Astrocyte of the cerebellum (primary cell): ENCODE results near the gene LCAT.
"Not testable (repeated sequence)": the region's sequence is repeated elsewhere in the genome, so short reads cannot be mapped to it uniquely, and the experiment has no call there.

Source experiments
- DNase-seq: peaks from one replicate; pipeline ENCODE4 v3.0.0-alpha.2; 2011; ENCODE audit warnings: low read depth
- H3K4me3 ChIP-seq: 2 replicates; pipeline ENCODE4 v1.5.1; 2011; ENCODE audit warnings: mild to moderate bottlenecking, low read depth, low read length, moderate library complexity
- in situ Hi-C: cut with HindIII; loops from 2 replicates; pipeline ENCODE4 v1.10.0; 2017; ENCODE audit warnings: low sequenced_read_pairs
- TF ChIP-seq, protein P1 (sequence below): IDR thresholded peaks from 2 replicates; pipeline ENCODE4 v1.5.1; 2012; ENCODE audit warnings: low read length, low read depth, moderate library complexity, mild to moderate bottlenecking; ENCODE audit errors: missing control alignments

Gene LCAT

DNA sequence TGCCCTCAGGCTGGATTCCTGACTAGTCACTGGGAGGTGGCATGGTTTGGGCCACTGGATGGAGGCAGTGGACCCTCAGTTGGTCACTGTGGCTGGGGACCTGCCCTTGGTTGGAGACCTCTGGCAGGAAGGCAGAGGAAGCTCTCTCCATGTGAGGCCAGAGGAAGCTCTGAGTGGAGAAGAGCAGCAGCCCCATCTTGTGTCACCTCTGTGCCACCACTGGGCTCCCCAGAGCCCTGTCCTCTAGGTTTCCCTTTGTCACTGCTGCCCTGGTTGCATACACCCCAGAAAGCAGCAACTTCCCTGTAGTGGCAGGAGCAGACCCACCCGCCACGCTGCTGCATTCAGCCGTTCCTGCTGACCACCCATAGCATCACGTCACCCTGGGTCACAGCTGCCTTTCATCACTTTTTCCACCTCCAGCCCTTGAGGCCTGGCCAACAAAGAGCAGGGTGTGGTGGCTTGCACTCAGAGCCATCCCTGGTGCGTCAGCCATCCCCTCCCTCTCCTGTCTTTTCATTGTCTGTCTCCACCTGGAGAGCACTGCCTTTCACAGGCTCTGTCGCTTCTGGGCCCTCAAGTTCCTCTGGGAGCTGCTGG is 24.2 kb downstream of the LCAT start:
- H3K4me3 ChIP-seq, result no peak overlapping the region
- TF ChIP-seq, protein P1, sequence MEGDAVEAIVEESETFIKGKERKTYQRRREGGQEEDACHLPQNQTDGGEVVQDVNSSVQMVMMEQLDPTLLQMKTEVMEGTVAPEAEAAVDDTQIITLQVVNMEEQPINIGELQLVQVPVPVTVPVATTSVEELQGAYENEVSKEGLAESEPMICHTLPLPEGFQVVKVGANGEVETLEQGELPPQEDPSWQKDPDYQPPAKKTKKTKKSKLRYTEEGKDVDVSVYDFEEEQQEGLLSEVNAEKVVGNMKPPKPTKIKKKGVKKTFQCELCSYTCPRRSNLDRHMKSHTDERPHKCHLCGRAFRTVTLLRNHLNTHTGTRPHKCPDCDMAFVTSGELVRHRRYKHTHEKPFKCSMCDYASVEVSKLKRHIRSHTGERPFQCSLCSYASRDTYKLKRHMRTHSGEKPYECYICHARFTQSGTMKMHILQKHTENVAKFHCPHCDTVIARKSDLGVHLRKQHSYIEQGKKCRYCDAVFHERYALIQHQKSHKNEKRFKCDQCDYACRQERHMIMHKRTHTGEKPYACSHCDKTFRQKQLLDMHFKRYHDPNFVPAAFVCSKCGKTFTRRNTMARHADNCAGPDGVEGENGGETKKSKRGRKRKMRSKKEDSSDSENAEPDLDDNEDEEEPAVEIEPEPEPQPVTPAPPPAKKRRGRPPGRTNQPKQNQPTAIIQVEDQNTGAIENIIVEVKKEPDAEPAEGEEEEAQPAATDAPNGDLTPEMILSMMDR, result no peak
- no peak for DNase-seq
- in situ Hi-C loops, result loop anchor here (25.0 kb wide), 1 partner anchor 93 kb away; the partner anchor contains the start of genes DDX28, DPEP2NB and DUS2

- TF ChIP-seq, protein P1, result no peak
- no peak overlapping the region for H3K4me3 ChIP-seq
- no peak for DNase-seq
- in situ Hi-C loops, result loop anchor here (25.0 kb wide), 1 partner anchor 94 kb away; the partner anchor contains the start of genes DDX28, DPEP2NB and DUS2
Measured at GRCh38 chr16:67917852-67918236, 26.1 kb downstream of the LCAT start.

DNA sequence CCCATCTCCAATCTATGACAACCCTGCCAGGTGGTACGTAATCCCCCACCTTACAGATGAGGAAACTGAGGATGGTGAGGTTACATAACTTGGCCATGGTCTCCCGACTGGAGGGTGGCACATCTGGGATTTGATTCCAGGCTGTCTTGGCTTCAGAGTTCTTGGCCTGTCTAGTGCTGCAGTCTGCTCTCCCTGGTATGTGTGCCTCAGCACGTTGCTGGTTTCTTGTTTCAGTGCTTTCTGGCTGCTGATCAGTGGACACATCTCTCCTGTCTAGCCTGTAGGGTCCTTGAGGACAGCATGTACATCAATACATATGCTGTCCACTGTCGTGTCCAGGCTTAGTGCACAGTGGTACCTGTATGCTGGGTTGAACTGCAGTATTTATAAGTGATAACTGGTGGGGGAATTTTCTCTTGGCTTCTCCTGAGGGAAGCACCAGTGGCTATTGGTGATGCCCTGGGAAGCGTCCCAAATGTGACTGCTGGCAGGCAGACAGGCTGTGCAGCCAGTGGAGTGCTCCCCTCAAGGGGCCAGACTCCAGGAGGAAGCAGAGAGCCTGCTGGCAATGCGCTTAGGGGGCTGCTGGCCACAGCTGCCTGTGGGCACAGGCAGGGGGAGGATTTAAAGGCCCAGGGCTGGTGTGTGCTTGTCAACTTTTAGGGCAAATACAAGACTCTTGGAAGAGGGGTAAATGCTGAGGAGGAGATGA is 26.6 kb downstream of the LCAT start:
- in situ Hi-C loops, result loop anchor here (25.0 kb wide), 1 partner anchor 95 kb away; the partner anchor contains the start of genes DDX28, DPEP2NB and DUS2
- DNase-seq, result no peak
- TF ChIP-seq, protein P1, result no peak
- H3K4me3 ChIP-seq, result no peak overlapping the region

- no peak for DNase-seq
- in situ Hi-C loops, result loop anchor here (25.0 kb wide), 1 partner anchor 96 kb away; the partner anchor contains the start of genes DDX28, DPEP2NB and DUS2
- no peak overlapping the region for H3K4me3 ChIP-seq
- TF ChIP-seq, protein P1, result no peak
Measured at GRCh38 chr16:67915831-67916723, 27.8 kb downstream of the LCAT start.

DNA sequence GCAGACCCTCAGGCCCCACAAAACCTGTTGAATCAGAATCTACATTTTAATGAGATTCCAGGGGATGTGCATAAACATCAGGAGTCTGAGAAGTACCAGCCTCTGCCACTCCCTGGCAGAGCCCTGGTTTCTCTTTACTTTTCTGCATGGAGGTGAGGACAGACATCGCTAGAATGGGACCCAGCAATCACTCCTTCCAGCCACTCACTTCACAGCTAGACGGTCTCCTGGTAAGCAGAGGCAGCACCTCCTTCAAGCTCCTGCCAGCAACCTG is 28.5 kb downstream of the LCAT start:
- DNase-seq, H3K4me3 ChIP-seq: not testable (repeated sequence)
- in situ Hi-C loops, result loop anchor here (25.0 kb wide), 1 partner anchor 97 kb away; the partner anchor contains the start of genes DDX28, DPEP2NB and DUS2

DNA sequence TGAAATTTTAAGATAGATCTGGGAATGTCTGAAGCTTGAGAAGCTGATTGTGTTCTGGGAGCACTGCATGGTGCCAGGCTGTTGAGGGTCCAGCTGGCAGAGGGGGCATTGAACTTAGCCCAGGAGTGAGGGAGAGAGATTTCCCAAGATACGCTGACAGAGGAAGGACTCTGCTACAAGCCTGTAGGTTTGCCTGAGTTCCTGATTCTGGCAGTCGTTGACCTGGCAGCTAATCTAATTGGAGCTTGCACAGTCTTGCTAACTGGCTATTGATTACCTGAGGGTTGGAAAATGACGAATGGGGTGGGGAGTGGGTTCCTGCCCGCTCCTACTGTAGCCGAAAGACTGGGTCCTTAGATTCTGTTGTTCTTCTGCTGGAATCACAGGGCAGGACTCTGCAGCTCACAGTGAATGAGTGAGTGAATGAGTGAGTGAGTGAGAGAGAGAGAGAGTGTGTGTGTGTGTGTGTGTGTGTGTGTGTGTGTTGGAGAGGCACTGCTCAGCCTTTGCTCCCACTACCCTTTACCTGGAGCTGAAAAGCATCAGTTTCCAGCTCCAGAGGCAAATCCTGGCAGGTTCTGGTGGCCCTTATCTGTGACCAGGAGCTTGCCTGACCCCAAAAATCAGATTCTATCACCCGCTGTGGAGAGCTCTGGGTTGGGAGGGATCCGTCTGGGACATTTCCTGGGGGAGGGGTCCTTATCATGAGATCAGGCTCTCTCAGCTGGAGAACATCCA is 29.0 kb downstream of the LCAT start:
- H3K4me3 ChIP-seq, result no peak overlapping the region

More for the DNA sequence above, 29.0 kb downstream of the LCAT start:
- in situ Hi-C loops, result loop anchor here (5.0 to 25.0 kb wide), 2 partner anchors 93 to 97 kb away; partner anchors contain the start of genes DDX28, DPEP2NB and DUS2
- TF ChIP-seq, protein P1, result no peak
- DNase-seq, result no peak
